Measurements from ENCODE around the gene ADGRD1.

ADGRD1 gene

GRCh38 chr12:131044760-131045381, 91.2 kb downstream of the ADGRD1 start:
- no peak for FAIRE-seq

- no peak for FAIRE-seq
Observed at GRCh38 chr12:131045705-131046460, 92.2 kb downstream of the ADGRD1 start.

GRCh38 chr12:131046813-131047788, 93.4 kb downstream of the ADGRD1 start:
- no peak for FAIRE-seq

- FAIRE-seq: no peak
Observed at GRCh38 chr12:131047789-131048610, 94.3 kb downstream of the ADGRD1 start.

GRCh38 chr12:131048611-131048990, 94.9 kb downstream of the ADGRD1 start:
- FAIRE-seq: no peak

- no peak for FAIRE-seq
Observed at GRCh38 chr12:131049002-131049401, 95.3 kb downstream of the ADGRD1 start.

GRCh38 chr12:131049549-131050339, 96.0 kb downstream of the ADGRD1 start:
- FAIRE-seq: no peak

GRCh38 chr12:131050463-131051154, 96.9 kb downstream of the ADGRD1 start:
- FAIRE-seq: no peak

- FAIRE-seq: no peak
Observed at GRCh38 chr12:131051155-131051473, 97.4 kb downstream of the ADGRD1 start.

- FAIRE-seq: no peak
Observed at GRCh38 chr12:131052063-131052781, 98.5 kb downstream of the ADGRD1 start.

GRCh38 chr12:131052929-131053328, 99.2 kb downstream of the ADGRD1 start:
- FAIRE-seq: no peak

- no peak for FAIRE-seq
Observed at GRCh38 chr12:131053567-131053966, 99.9 kb downstream of the ADGRD1 start.

GRCh38 chr12:131054345-131055092, 100.8 kb downstream of the ADGRD1 start:
- FAIRE-seq: no peak

GRCh38 chr12:131055093-131055465, 101.4 kb downstream of the ADGRD1 start:
- no peak for FAIRE-seq

GRCh38 chr12:131055596-131056233, 102.0 kb downstream of the ADGRD1 start:
- no peak for FAIRE-seq

- FAIRE-seq: no peak
Observed at GRCh38 chr12:131056626-131057025, 102.9 kb downstream of the ADGRD1 start.

- FAIRE-seq: no peak
Observed at GRCh38 chr12:131057211-131057721, 103.6 kb downstream of the ADGRD1 start.

GRCh38 chr12:131057722-131058515, 104.2 kb downstream of the ADGRD1 start:
- FAIRE-seq: no peak
